Fibroblast of pulmonary artery (primary cell): ENCODE results near the gene COL12A1.
A peak's percentile ranks its signal among the peaks of the same experiment; 100 is the strongest.

Source experiments
- DNase-seq: peaks from one replicate; pipeline ENCODE4 v3.0.0-alpha.2; 2010; ENCODE audit warnings: low read depth
- H3K4me3 ChIP-seq: replicated peaks from 2 replicates; pipeline ENCODE4 v1.5.1; 2011; ENCODE audit warnings: low read depth, mild to moderate bottlenecking, control low read depth, low read length, moderate library complexity
- TF ChIP-seq, protein P1 (sequence below): IDR thresholded peaks from 2 replicates; pipeline ENCODE4 v1.5.1; 2011; ENCODE audit warnings: mild to moderate bottlenecking, control low read depth, low read length, inconsistent platforms; ENCODE audit errors: missing control alignments

The COL12A1 gene

DNA sequence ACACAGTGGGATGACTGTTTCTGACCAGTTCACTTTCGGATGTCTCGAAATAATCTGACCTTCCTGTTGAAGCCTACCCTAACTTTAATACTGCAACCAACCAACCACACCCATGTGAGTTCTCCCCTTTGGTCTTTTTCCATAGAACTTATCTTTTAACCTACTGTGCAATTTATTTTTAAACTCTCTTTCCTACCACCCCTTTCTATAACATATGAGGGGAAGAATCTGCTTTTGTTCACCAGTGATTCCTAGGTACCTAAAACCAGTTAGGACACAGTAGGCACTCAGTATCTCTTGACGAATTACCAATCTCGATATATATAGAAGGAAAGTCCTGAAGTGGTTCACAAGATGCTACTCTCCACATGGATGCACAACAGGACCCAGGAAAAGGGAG, 30.8 kb upstream of the COL12A1 start:
- TF ChIP-seq, protein P1, sequence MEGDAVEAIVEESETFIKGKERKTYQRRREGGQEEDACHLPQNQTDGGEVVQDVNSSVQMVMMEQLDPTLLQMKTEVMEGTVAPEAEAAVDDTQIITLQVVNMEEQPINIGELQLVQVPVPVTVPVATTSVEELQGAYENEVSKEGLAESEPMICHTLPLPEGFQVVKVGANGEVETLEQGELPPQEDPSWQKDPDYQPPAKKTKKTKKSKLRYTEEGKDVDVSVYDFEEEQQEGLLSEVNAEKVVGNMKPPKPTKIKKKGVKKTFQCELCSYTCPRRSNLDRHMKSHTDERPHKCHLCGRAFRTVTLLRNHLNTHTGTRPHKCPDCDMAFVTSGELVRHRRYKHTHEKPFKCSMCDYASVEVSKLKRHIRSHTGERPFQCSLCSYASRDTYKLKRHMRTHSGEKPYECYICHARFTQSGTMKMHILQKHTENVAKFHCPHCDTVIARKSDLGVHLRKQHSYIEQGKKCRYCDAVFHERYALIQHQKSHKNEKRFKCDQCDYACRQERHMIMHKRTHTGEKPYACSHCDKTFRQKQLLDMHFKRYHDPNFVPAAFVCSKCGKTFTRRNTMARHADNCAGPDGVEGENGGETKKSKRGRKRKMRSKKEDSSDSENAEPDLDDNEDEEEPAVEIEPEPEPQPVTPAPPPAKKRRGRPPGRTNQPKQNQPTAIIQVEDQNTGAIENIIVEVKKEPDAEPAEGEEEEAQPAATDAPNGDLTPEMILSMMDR, result no peak
- no peak for DNase-seq

DNA sequence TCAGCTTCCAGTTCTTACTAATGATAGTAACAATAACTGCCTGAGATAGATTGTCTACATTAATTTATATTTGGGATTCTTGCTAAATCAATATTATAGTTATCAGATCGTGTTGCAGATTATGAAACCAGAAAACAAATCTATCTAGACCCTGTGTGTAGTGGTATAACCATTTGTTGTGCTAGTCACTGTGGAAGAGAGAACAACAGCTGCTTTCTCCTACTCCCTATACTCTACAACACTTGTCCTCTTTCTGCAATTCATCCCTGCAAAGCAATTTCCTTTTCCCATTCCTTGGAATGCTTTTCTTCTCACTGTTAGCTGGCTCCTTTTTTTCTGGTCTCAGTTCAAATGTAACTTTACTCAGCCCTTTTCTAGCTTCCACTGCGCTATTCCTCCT, 29.4 kb upstream of the COL12A1 start:
- no peak overlapping the region for H3K4me3 ChIP-seq
- TF ChIP-seq, protein P1, result no peak
- no peak for DNase-seq

More for the DNA sequence above, 30.8 kb upstream of the COL12A1 start:
- H3K4me3 ChIP-seq, result no peak overlapping the region

DNA sequence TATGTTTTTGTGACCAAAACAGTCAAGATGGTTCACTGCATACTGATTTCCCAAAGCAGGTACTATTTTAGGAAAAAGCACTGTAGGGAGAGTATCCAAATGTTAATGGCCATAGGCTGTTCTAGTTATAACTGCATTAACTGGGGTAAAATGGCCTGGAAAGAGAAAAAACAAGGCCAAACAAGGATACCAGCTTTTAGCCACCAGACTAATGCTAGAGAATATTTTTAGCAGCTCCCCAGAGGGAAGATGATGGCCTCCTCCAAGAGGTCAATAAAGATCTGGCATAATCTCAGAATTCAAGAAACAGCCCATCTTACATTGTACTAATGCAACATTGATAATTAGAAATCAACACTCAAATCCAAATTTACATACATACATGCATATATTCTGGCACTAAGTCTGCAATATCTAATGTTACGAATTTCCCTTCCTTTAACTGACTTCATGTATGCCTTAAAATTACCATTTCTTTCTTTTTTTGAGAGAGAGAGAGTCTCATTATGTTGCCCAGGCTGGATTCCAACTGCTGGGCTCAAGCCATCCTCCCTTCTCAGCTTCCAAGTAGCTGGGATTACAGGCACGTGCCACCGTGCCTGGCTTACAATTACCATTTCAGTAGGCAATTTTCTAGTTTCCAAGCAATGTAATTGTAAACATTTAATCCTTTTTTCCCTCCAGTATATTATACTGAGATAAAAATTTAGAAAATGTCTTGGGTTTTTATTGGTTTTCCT, 28.4 kb upstream of the COL12A1 start:
- TF ChIP-seq, protein P1, result no peak
- no peak for DNase-seq
- H3K4me3 ChIP-seq, result no peak overlapping the region

DNA sequence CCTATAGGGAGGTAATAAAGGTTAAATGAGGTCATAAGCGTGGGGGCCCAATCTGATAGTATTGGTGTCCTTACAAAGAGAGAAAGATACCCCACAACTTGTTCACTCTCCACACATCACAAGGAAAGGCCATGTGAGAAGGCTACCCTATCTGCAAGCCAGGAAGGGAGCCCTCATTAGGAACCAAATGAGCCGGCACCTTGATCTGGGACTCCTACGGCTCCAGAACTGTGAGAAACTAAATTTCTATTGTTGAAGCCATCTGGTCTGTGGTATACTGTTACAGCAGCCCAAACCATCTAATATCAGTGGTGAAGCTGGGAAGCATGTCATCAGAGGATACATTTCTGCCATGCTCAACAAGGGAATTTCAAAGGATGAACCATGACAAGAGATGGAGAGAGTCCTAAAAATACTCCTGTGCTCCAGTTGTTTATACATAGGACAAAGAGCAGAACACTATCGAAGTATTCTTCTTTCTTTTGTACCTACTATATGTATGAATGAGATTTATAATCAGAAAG, 27.3 kb upstream of the COL12A1 start:
- DNase-seq, result no peak
- TF ChIP-seq, protein P1, result no peak
- H3K4me3 ChIP-seq, result no peak overlapping the region

DNA sequence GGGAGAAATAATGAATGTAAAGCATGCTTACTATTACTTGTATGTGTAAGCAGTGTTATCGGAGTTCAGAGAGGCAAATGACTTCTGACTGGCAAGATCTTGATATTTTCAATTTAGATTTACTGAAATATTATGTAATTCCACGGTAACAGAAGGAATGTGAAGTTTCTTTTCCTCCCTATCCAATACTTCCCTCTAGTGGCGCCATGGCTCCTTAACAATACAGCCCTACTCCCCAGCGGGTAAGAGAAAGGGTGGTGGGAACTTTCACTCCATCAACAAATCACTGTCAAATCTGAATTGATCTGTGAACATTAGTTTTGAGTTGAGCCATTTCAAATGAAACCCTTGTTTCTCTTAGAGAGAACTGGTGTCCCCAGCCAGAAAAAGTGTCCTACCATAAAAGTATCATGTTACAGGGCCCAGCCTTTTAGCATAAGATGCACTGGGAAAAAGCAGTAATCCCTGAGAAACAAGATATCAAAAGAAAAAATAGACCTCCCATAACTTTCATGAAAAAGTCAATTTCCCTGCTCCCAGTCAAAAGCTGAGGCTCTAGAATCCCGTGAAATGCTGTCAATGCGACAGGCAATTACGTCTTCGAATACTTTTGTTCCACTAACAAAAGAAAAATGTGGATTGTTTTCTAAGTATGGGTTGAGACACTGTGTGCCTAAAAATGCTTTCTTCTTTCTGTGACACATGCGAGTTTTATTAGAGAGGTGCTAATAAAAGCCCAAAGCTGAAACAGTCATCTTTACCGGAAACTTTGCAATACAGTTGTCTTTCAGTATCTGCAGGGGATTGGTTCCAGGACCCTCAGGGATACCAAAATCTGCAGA, 24.9 kb upstream of the COL12A1 start:
- peak; percentile 80 for DNase-seq
- no peak overlapping the region for H3K4me3 ChIP-seq
- TF ChIP-seq, protein P1, result peak; percentile 93

DNA sequence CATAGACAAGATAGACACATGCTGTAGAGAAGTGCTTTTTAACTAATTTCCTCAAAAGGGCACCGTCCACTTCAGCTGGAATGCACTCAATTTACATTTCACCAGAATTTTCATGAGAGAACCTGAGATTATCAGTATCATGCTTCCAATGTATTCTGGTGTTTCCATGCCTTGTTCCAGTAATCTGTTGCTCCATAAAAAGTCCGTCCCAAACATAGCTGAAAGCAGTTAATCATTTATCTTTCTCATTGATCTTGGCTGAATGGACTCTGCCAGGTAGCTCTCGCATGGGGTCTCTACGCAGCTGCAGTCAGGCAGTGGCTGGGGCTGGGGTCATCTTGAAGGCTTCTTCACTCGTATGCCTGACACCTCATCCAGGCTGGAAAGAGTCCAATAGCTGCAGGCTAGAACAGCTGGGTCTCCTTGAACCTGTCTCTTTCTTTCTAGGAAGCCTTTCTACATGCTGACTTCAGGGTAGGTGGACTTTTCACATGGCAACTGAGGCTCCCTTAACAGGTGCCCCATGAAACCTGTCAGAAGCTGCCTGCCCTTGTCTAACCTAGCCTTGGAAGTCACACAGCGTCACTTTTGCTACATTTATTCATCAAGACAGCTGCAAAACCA, 18.6 kb upstream of the COL12A1 start:
- TF ChIP-seq, protein P1, result no peak
- no peak overlapping the region for H3K4me3 ChIP-seq
- DNase-seq, result no peak
